ENCODE results near the gene C20orf144.

GRCh38 chr20:33664085-33664761 lies 2.1 kb downstream of the C20orf144 start:
- TF ChIP-seq REST (IDR thresholded peaks at IDR 0.05; ENCODE audit: insufficient read depth in 1 of 2, low read depth in 2 of 2, low read length in 2 of 2) (no peak), POLR2AphosphoS5 (IDR thresholded peaks at IDR 0.05; ENCODE audit: low read depth, low read length) (no peak), TAF1 (IDR thresholded peaks at IDR 0.05; ENCODE audit: borderline replicate concordance, insufficient read depth, low read length) (no peak), SIN3A (IDR thresholded peaks at IDR 0.05; ENCODE audit: borderline replicate concordance, insufficient read depth, low read length) (no peak)

All from PFSK-1 (cell line).